ENCODE measurements around the gene SESN1.

DNA sequence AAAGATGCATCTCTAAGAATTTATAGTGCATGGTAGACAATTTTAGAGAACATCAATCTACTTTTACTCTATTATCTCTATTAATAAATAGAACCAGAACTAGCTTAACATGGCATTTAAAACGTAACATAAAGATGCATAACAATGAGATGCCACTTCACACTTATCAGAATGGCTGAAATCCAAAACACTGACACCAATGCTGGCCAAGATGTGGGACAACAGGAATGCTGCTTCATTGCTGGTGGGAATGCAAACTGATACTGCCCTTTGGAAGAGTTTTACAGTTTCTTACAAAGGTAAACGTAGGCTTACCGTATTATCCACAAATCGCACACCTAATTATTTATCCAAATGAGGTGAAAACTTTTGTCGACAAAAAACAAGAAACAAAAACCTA, 95.2 kb downstream of the SESN1 start:
- TF ChIP-seq POLR2A (IDR thresholded peaks at IDR 0.05) = no peak
- TF ChIP-seq, protein P1, sequence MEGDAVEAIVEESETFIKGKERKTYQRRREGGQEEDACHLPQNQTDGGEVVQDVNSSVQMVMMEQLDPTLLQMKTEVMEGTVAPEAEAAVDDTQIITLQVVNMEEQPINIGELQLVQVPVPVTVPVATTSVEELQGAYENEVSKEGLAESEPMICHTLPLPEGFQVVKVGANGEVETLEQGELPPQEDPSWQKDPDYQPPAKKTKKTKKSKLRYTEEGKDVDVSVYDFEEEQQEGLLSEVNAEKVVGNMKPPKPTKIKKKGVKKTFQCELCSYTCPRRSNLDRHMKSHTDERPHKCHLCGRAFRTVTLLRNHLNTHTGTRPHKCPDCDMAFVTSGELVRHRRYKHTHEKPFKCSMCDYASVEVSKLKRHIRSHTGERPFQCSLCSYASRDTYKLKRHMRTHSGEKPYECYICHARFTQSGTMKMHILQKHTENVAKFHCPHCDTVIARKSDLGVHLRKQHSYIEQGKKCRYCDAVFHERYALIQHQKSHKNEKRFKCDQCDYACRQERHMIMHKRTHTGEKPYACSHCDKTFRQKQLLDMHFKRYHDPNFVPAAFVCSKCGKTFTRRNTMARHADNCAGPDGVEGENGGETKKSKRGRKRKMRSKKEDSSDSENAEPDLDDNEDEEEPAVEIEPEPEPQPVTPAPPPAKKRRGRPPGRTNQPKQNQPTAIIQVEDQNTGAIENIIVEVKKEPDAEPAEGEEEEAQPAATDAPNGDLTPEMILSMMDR (IDR thresholded peaks at IDR 0.05) = no peak

Data from right lobe of liver (tissue), 4 donors.